ENCODE measurements around the gene TCF4.

DNA sequence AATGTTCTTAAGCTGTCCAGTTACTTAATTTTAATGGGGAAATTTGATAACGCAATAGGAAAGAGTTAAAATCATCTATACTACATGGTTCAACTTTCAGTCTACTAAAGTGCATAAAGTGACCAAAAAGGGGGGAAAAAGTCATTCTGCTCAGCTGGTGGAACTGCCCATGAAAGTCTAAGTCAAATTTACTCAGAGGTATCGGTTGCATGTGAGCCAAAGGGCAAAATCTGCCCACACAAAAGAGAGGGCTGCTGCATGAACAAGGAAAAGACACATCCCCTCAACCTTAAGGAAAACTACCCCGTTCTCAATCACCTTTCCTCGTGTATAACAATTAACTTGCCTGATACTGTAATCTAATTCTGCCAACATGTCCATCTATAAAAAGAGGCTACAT is 126.1 kb downstream of the TCF4 start:
- TF ChIP-seq, protein P1, sequence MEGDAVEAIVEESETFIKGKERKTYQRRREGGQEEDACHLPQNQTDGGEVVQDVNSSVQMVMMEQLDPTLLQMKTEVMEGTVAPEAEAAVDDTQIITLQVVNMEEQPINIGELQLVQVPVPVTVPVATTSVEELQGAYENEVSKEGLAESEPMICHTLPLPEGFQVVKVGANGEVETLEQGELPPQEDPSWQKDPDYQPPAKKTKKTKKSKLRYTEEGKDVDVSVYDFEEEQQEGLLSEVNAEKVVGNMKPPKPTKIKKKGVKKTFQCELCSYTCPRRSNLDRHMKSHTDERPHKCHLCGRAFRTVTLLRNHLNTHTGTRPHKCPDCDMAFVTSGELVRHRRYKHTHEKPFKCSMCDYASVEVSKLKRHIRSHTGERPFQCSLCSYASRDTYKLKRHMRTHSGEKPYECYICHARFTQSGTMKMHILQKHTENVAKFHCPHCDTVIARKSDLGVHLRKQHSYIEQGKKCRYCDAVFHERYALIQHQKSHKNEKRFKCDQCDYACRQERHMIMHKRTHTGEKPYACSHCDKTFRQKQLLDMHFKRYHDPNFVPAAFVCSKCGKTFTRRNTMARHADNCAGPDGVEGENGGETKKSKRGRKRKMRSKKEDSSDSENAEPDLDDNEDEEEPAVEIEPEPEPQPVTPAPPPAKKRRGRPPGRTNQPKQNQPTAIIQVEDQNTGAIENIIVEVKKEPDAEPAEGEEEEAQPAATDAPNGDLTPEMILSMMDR (IDR thresholded peaks at IDR 0.05), result no peak
- no peak for TF ChIP-seq POLR2A (IDR thresholded peaks at IDR 0.05)
